SK-MEL-5 (cell line): ENCODE data around the gene MEGF10. TPM values are rescaled to one million over a fixed set of nuclear protein-coding genes. Genes with fewer than 3 reads are reported as not detected.
"Not testable (repeated sequence)": the region's sequence is repeated elsewhere in the genome, so short reads cannot be mapped to it uniquely, and the experiment has no call there.

Experiments
- DNase-seq: peaks from one replicate; pipeline ENCODE4 v3.0.0-alpha.2; 2016; ENCODE audit warnings: low read depth, low spot score
- in situ Hi-C: cut with HindIII; loops from 2 replicates; pipeline ENCODE4 v1.10.0; 2016; ENCODE audit warnings: low sequenced_read_pairs, high pct_unique_total_duplicates, low pct_unique_long_range_greater_than_20kb
- total RNA-seq: library from RNA; depleted of rRNA; stranded (reverse); fragments of >200 nt; shearing (Covaris generic); gene quantifications from 2 replicates; pipeline ENCODE4 v1.2.3, GENCODE V29; 2014

The MEGF10 gene
- total RNA-seq, 1 experiment from 2014 or later = 16.4 TPM

DNA sequence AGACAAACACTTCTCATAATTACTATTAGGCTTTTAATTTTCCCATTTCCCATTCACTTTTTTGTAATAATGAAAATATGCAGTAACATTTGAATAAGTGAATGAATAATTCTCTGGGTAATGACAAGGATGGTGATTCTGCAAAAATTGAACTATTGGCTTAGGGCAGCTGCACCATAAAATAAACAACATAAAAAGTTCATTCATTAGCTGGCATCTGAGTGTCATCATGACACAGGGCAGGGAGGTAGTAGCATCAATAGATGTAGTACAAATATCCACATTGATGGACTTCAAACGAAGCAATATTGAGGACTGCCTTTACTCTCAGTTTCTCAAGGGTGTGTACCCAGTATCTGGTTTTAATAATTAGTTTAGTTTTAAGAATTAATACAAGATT, 4.9 kb downstream of the MEGF10 start:
- no peak for DNase-seq
- in situ Hi-C loops = no loop called here

DNA sequence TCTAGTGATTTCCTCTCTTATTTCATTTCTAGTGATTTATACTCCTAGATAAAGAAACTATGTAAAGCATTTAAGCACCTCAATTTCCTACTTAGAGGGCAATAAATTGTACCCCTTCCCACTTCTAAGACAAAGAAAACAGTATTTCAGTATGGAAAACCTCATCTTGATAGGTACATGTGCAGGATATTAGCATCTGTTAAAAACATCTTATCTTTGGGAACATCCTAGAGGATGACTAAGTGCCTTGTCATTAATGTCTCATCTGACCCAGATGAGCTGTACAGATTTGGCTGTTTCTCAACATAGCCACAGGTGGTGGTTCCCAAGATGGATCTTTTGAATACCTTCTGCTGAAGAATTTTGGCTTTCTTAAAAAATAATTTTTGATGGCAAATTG, 5.7 kb downstream of the MEGF10 start:
- DNase-seq = no peak
- in situ Hi-C loops = no loop called here

DNA sequence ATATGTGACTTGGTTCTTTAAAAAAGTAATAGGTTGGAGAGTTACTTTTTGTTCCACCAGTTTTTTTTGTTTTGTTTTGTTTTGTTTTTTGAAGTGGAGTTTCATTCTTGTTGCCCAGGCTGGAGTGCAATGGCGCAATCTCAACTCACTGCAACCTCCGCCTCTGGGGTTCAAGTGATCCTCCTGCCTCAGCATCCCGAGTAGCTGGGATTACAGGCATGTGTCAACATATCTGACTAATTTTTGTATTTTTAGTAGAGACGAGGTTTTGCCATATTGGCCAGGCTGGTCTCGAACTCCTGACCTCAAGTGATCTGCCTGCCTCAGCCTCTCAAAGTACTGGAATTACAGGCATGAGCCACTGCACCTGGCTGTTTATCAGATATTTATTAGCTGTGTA, 6.3 kb downstream of the MEGF10 start:
- in situ Hi-C loops, DNase-seq: not testable (repeated sequence)

DNA sequence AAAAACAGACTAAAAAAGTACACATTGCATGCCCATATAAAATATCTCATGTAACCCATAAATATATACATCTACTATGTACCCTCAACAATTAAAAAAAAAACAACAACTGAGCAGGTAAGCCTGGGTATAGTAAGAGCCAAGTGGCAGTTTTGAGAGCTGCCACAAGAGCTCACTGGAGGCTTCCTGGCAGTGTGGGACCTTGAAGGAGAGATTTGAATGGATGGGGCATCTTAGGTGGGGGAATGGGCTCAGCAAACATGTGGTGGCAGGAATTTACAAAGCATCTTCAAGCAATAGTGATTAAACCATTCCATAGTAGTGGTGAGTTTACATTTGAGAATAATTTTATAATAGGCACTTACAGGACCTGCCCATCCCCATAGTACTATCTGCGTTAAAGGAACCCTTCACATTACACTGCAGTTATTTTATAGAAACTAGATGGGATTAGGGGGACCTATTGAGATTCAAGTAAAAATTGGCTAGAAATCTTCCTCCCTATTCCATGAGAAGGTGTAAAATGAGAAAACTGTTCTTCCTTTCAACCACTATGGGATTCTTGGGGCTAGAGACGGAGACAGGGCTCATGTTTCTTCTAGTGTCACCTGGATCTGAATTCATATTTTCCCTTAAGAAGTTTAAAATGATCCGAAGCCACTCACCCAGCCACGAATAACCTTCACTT, 6.9 kb downstream of the MEGF10 start:
- in situ Hi-C loops = no loop called here

DNA sequence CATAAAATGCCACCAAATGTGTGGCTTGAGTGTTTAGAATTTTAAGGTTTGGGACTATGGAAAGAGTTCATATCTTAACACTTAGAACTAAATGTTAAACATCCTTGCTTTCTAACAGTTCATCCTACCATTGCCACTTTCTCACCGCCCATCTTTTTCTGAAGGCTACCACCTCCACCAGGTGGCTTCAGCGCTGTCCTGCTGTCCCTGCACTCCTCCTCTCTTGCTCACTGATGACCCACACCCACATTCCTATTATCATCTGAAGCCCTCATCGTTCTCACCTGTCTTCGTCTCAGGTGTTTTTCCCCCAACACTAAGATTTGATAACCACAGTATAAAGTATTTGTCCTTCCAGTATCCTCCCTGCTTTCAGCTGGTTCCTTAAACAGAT, 7.4 kb downstream of the MEGF10 start:
- in situ Hi-C loops = no loop called here
- DNase-seq = no peak

More for the DNA sequence above, 6.9 kb downstream of the MEGF10 start:
- peak; percentile 25 for DNase-seq

DNA sequence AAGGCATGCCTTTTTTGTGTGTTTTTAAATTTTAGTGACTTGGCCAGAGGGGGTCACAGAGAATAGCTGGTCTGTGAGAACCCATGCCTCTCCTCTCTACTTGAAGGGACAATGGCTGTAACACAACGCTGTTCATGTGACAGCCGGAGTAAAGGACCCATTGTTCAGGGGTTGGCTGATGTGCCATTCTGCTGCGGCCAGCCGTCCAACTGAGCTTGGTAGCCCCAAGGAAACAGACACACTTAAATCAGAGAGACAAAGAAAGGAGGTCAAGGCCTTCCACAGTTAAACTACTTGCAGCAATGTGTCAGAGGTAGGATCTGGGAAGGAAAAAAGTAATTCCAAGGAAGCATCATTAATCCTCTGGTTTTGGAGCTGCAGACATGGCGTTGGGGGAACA, 8.1 kb downstream of the MEGF10 start:
- in situ Hi-C loops = no loop called here
- DNase-seq = peak; percentile 89

DNA sequence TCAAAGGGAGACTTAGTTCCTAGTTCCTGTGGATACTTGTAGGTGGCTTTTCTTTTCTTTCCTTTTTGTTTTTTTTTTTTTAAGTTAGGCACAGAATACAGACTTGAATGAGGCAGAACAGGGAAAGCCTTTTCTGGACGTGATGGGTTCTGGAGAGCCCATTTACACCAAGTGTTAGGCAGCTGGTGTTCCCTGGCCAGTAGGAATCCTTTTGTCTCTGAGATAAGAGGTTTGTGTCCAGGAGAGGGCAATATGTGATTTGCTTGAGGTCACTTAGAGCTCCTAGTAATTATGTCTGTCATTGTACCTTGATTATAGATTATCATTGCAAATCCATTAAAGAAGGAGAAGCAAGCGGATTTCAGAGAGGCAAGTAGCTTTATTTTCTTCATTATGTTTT, 9.1 kb downstream of the MEGF10 start:
- in situ Hi-C loops = no loop called here
- peak; percentile 71 for DNase-seq

DNA sequence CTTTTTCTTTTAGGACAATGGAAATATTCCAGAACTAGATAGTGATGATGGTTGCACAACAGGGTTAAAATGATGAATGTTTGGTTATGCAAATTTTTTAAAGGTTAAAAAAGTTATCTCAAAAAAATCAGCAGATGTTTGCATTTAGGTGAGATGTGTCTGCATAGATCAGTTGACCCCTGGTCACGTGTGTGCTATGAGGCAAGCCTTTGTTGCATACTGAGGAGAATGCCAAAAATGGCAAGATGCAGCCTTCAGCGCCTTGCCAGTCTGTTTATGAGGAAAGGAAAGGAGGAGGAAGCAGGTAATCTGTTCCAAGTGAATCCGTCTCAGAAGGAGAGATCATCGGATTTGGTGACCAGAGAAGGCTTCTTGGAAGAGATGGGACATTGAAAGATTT, 11.9 kb downstream of the MEGF10 start:
- no peak for DNase-seq
- in situ Hi-C loops = no loop called here

DNA sequence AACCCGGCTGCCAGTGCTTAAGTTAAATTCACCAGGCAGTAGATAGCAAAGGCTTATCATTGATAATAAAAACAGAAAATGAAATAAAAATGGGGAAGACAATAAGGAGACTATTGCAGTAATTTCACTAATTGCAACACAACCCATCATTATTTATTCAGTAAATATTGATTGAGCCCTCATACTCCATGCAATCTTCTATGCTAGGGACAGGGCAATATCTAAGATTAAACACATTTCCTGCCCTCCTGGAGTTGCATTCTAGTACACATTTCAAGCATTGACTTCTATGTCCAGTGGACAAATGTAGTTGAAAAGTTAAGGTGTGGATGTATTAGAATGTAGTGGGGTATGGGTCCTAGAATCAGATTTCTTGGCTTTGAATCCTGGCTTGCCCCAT, 12.8 kb downstream of the MEGF10 start:
- in situ Hi-C loops = no loop called here
- DNase-seq = no peak

DNA sequence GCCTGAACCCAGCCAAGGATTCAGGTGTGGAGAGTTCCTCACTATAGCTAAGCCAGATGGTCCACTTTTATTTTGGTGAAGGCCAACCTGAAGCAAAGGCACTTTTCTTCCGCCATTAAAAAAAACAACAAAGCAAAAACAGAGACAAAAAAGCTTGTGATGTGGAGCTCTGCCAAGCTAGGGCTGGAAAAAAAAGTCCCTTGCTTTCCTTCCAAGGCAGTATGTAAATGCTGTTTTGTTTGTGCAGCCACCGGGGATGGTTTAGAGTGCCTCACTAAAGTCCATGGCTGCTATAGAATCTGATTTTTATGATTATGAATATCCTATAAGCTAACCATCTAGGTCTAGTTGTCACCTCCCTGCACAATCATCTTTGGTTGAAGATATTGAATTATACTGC, 14.9 kb downstream of the MEGF10 start:
- in situ Hi-C loops = no loop called here
- no peak for DNase-seq

DNA sequence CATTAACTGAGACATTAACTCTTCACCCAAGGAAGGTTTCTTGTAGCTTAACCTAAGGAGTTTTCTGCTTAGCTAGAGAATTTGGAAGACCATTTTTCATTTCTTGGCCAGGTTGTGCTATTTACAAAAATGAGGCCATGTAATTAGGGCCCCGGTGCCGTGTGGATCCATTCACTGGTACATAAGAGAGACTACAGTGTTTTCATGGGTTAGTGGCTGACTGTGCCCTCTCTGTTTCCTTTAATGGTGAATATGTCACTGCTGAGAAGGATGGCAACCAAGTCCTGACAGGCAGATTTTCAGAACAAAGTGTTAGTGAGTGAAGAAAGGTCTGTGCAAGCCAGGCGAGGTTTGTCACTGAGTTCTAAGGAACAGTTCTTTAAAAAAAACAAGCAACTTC, 15.4 kb downstream of the MEGF10 start:
- in situ Hi-C loops = no loop called here
- DNase-seq = no peak

DNA sequence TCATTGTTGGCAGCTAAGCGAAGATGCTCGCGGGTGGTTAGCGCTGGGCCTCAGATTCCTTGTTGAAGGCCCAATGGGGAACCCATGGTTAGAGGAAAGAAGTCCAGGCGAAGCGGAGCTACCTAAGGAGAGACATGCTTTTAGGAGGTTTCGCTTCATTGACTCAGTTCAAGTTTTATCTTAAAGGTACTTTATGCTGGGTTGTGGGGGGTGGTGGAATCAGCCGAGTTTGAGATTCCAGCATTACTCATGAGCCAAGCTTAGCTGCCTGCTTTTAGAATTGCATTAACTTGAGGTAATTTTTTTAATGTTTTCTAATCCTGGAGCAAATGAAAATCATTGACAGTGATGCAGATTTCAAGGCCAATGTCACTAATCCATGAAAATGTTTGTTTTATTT, 16.1 kb downstream of the MEGF10 start:
- DNase-seq = no peak
- in situ Hi-C loops = no loop called here

DNA sequence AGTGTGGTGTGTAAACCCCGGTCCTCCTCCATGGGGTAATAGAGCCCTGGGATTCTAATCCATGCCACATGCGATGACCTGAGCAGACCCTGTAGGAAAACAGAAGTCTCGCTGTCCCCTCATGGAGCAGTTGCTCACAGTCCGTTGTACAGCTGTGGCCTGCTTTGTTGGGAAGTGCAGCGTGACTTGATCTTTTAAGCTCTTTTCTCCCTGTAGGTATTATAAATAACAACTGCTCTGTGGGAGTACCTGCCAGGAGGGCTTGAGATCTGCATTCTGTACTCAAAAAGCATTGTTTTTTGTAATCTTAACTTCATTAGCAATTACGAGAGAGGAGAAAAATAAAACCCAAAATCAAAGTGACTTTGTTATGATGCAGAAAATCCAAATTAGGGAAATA, 17.3 kb downstream of the MEGF10 start:
- no peak for DNase-seq
- in situ Hi-C loops = no loop called here

DNA sequence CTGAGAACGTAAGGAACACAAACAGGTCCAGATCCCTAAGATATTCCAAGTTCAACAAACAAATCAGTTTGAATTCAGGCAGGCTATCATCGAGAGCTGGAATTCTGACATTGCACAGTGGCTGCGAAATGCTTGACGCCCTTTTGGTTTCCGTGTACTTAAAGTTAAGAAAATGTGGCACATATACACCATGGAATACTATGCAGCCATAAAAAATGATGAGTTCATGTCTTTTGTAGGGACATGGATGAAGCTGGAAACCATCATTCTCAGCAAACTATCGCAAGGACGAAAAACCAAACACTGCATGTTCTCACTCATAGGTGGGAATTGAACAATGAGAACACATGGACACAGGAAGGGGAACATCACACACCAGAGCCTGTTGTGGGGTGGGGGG, 17.7 kb downstream of the MEGF10 start:
- DNase-seq, in situ Hi-C loops: not testable (repeated sequence)

DNA sequence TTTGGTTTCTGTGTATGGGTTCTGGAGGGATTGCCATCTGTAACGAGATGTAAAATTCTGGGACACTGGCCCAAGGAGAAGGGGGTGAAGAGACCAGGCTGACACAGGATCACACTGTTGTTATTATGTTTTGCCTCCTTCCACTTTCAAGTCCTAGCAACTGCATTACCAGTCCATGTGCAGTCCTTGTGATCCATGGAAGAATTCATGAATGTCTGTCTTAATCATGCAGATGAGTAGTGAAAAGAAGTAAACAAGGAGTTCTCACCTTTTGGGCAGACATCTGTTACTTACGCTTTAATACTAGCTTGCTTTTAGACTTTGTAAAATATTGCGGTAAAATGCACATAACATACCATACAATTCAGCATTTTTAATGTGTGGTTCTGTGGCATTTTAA, 18.3 kb downstream of the MEGF10 start:
- DNase-seq = peak; percentile 14
- in situ Hi-C loops = no loop called here

DNA sequence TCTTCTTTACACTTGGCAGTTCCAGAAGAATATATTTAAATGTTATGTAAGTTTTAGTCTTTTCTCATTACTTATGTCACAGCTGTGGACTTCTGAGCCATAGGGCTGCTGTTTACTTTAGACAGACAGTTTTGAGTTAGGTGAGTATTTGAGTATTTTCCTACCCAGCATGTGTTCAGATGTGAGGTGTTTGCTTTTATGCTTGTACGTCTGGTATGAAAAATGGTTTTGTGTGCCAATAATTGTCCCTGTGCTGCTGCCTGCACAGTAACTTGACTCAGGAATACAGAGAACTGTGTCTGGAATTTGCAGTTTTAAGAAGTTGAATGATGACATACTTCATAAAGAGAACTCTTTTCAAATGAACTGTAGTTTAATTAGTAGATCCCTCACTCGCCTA, 20.8 kb downstream of the MEGF10 start:
- DNase-seq = no peak
- in situ Hi-C loops = no loop called here

DNA sequence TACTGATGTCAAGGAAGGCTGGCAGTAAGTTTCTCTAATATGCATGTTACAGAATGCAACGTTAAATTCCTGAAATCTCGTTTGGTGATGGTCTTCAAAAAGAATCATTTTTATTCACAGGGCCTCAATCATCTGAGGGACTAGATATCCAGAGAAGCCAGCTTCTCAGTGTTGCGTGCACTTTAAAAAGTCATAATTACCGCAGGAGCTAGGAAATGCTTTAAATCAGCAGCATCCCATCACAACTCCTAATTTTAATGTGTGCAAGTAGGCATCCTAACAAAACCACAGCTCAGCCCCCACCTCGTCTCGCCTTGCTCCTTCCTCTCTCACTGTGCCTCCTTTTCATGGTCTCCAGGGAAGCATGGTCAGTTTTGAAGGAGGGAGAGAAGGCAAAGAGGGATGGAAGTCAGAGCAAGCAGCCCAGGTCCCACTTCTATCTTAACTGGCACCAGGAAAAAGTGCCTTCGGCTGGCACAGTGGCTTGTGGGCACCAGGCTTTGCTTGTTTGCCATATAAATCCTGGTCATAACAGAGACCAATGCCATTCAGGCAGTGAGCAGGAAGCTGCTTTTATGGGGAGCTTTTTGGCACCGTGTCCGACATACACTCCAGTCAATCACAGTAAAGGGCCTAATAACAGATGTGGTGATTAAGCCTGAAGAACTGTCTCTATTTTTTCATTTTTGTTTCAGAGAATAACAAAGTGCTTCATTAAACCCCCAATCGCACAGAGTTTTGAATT, 21.4 kb downstream of the MEGF10 start:
- in situ Hi-C loops = no loop called here

DNA sequence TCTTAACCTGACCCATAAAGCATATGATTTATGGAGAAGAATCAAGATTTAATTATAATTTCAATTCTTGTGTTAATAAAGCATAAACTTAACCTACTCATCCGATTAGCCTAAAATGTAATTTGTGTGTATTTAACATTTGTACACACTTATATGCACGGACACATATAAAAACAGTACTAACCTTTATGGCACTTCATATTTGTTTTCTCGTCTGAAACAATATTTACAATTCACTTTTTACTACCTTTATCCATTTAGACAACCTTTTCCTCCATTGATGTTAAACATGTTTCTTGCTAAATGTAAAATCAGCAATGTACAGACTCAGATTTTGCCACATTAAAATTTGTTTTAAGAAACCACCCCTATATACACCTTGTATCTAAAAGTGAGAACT, 22.8 kb downstream of the MEGF10 start:
- in situ Hi-C loops = no loop called here
- DNase-seq = no peak

More for the DNA sequence above, 21.4 kb downstream of the MEGF10 start:
- no peak for DNase-seq

DNA sequence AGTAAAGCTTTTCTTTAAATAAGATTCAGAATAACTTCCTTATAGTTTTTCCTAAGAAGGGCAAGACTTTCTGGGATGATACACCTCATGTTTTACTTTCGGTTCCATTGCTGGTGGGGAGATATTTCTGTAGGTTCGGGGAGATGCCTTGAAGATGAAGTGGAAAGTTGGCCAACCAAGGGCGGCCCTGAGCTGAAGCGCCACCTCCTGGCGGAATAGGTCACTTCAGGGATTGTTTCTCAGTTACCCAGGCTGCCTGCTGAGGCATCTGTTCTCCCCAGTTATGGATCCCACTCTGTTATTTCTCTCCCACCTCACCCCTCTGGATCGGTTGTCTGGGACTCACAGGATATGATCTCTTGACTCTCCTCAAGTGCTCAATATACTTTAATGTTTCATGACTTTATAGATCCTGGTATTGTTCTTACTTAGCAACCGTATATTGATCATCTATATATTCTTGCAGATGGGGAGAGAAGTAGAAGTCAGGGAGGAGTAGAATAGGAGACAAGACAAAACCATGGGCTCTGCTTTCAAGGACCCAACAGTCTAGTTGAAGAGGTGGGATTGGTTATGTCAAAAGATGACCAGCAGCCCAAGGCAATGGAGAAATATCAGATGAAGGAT, 23.4 kb downstream of the MEGF10 start:
- in situ Hi-C loops = no loop called here
- DNase-seq = peak; percentile 72
